ENCODE data around the gene SLC25A41. TPM values are rescaled to one million over a fixed set of nuclear protein-coding genes. Genes with fewer than 3 reads are reported as not detected.

Gene SLC25A41
- total and polyA plus RNA-seq, 9 of the 15 experiments (the other 6 are each of a cell fraction or from before 2014, with no cell fraction given): 0.08 to 4.2 (median 1.6) TPM

- peak; percentile 99 for TF ChIP-seq NR2C1 (IDR thresholded peaks at IDR 0.05)
- TF ChIP-seq NR2C1 (tag; IDR thresholded peaks at IDR 0.05): peak; percentile 99
- TF ChIP-seq HDAC1 (IDR thresholded peaks at IDR 0.05): peak in 1 of 2 experiments; percentile 79; a peak in 2 of 4 replicates
- TF ChIP-seq POU5F1 (IDR thresholded peaks at IDR 0.05; ENCODE audit: borderline replicate concordance, low read depth, low read length, partially characterized antibody): no peak
- TF ChIP-seq PHF20 (IDR thresholded peaks at IDR 0.05; ENCODE audit: partially characterized antibody): peak; percentile 86
- no peak for TF ChIP-seq PTTG1 (tag; IDR thresholded peaks at IDR 0.05; ENCODE audit: low read depth)
- 0 out of 2 replicates have a peak, but pooled peaks have one; percentile 28 for TF ChIP-seq KLF1 (tag; IDR thresholded peaks at IDR 0.05)
- no peak for TF ChIP-seq BCOR (IDR thresholded peaks at IDR 0.05)
- peak; percentile 86 for TF ChIP-seq CTCFL (IDR thresholded peaks at IDR 0.05; ENCODE audit: borderline replicate concordance, insufficient read depth, low read depth, low read length, poor library complexity, severe bottlenecking)
- TF ChIP-seq GABPA (tag; conservative IDR thresholded peaks at IDR 0.05; ENCODE audit: low read depth): peak; percentile 98
- peak; percentile 49 for TF ChIP-seq SAP30 (IDR thresholded peaks at IDR 0.05; ENCODE audit: borderline replicate concordance, insufficient read depth, low read depth, low read length, poor library complexity, severe bottlenecking)
- peak; percentile 65 for TF ChIP-seq RBBP5 (IDR thresholded peaks at IDR 0.05; ENCODE audit: borderline replicate concordance, insufficient read depth, low read length, poor library complexity, severe bottlenecking)
- no peak for TF ChIP-seq ELF4 (CRISPR knock-in tag; IDR thresholded peaks at IDR 0.05)
- no peak for TF ChIP-seq L3MBTL2 (IDR thresholded peaks at IDR 0.05)
- peak; percentile 65 for TF ChIP-seq PHF8 (IDR thresholded peaks at IDR 0.05; ENCODE audit: borderline replicate concordance, low read length)
- TF ChIP-seq ELF1 (tag; IDR thresholded peaks at IDR 0.05): peak; percentile 93
- no peak for TF ChIP-seq NFXL1 (CRISPR knock-in tag; IDR thresholded peaks at IDR 0.05)
- no peak for TF ChIP-seq KLF6 (CRISPR knock-in tag; IDR thresholded peaks at IDR 0.05; ENCODE audit: borderline replicate concordance)
- peak; percentile 99 for TF ChIP-seq NR2C2 (CRISPR knock-in tag; IDR thresholded peaks at IDR 0.05)
- peak; percentile 100 for TF ChIP-seq NR2C2 (tag; IDR thresholded peaks at IDR 0.05)
- no peak for TF ChIP-seq ZNF311 (CRISPR knock-in tag; IDR thresholded peaks at IDR 0.05)
- TF ChIP-seq HIVEP1 (CRISPR knock-in tag; IDR thresholded peaks at IDR 0.05): no peak
- peak; percentile 39; the same call in 1 of the 2 replicates for TF ChIP-seq FOSL1 (tag; conservative IDR thresholded peaks at IDR 0.05)
- TF ChIP-seq MEIS2 (IDR thresholded peaks at IDR 0.05; ENCODE audit: partially characterized antibody): peak; percentile 56
- TF ChIP-seq MYNN (IDR thresholded peaks at IDR 0.05): peak; percentile 91
- TF ChIP-seq MYNN (CRISPR knock-in tag; IDR thresholded peaks at IDR 0.05): no peak
- peak; percentile 98 for TF ChIP-seq RFX1 (IDR thresholded peaks at IDR 0.05)
- TF ChIP-seq LEF1 (IDR thresholded peaks at IDR 0.05): peak; percentile 72
- TF ChIP-seq ZNF589 (CRISPR knock-in tag; IDR thresholded peaks at IDR 0.05; ENCODE audit: low read depth): 0 out of 2 replicates have a peak, but pooled peaks have one; percentile 51
Observed at GRCh38 chr19:6393074-6393982, 40.2 kb downstream of the SLC25A41 start, which contains the start of gene GTF2F1 (continued).
